IPS-18c (cell line): ENCODE results near the gene RPS5.

Experiments
- H3K4me3 ChIP-seq: 2 replicates; pipeline ENCODE4 v1.7.0; 2013; ENCODE audit warnings: low read depth, mild to moderate bottlenecking, low read length, moderate library complexity; ENCODE audit not compliant: insufficient read depth
- H3K9me3 ChIP-seq: one replicate; pipeline ENCODE4 v1.6.1; 2013; ENCODE audit warnings: mild to moderate bottlenecking, low read length, moderate library complexity; ENCODE audit not compliant: control insufficient read depth, insufficient read depth

The RPS5 gene

DNA sequence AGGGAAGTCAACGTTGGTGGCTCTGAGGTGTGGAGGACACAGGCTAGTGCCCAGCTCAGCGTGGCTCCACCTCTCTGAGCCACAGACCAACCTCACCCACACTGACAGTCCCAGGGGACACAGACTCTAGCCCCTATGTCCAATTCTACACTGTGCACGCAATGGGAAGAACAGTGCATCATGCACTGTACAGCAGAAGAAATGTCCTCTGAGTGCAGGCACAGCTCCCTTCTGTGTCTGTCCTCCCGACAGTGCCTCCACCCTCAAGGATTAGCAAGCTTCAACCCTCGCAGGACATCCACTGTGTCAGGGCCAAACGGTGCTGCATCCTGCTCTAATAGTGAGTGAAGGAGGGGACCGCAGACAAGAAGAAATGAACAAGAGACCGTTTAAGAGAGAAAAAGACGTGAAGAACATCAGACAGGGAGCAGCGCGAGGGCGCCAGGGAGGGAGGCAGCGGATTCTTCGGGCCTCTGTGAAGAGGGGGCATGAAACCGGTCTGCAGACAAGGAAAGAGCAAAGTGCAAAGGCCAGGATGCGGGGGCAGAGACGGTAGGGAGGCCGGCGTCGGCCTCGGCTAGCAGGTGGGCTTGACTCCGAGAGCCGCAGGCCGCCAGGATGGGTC is 6.9 kb upstream of the RPS5 start:
- H3K4me3 ChIP-seq = peak overlapping the region; percentile 97
- no peaks in the 10 kb centered on the region for H3K9me3 ChIP-seq

DNA sequence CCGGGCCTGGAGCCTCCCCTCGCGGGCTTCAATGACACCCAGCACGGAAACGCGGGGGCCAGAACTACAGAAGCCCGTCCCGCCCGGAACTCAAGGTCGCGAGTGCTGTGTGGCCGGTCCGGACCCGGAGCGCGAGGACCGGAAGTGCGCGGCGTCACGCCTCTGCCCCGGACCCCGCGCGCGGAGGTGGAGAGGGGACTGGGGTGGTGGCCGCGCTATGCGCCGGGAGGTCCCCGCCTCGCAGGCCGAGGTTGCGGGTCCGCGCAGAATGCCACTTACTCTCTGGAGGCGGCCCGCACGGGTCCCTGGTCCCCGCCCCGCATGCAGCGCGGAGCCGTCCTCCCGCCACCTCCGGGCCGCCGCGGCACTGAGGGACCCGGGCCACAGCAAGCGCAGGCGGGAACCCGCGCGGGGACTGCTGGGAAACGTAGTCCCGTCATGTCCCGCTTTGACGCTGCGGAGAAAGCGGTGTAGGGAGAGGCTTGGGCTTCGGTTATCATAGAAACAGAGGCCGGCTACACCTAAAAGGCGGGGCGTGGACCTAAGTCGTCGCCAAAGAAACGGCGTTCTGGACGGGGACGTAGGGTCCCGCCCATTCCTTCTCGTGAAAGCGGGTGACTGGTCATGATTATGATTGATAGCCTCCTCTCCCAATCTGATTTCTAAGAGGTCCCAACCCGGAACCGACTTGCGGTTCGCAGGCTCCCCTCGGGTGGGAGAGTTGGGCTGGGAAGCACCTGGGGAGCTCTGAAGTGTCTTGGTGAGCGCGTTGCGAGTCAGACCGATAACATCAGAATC is 6.2 kb upstream of the RPS5 start, which contains the start of gene ZNF837:
Gene ZNF837 (minus strand): TSS at position 369 of the 798 bp plus-strand sequence. CDS start 11,698 bp downstream, outside the sequence.
- no peaks in the 10 kb centered on the region for H3K9me3 ChIP-seq

DNA sequence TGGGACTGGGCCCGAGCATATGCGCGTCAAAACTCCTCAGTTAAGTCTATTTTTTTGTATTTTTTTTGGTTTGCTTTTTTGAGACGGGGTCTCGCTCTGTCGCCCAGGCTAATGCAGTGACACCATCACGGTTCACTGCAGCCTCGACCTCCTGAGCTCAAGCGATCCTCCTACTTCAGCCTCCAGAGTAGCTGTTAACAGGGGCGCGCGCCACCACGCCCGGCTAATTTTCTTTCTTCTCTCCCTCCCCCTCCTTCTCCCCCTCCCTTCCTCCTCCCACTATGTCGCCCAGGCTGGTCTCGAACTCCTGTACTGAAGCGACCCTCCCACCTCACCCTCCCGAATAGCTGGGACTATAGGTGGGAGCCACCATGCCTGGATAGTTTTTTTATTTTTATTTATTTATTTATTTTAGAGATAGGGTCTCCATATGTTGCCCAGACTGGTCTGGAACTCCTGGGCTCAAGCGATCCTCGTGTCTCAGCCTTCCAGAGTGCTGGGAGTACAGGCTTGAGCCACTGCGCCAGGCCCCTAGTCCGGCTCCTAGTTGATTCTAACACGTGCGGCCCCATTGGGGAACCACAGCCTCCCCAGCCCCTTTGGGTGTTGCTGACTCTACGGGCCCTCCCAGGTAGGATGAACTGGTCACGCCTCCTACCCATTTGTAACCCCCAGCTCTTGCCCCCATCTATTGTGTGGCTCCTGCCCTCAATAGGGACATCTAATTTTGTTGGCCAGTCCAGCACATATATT is 5.4 kb upstream of the RPS5 start:
- Histone ChIP-seq H3K4me3 (peak overlapping the region; percentile 49), H3K9me3 (no peaks in the 10 kb centered on the region)

More for the DNA sequence above, 6.2 kb upstream of the RPS5 start, which contains the start of gene ZNF837:
- peak within 1 kb of the TSS; percentile 97 for H3K4me3 ChIP-seq

DNA sequence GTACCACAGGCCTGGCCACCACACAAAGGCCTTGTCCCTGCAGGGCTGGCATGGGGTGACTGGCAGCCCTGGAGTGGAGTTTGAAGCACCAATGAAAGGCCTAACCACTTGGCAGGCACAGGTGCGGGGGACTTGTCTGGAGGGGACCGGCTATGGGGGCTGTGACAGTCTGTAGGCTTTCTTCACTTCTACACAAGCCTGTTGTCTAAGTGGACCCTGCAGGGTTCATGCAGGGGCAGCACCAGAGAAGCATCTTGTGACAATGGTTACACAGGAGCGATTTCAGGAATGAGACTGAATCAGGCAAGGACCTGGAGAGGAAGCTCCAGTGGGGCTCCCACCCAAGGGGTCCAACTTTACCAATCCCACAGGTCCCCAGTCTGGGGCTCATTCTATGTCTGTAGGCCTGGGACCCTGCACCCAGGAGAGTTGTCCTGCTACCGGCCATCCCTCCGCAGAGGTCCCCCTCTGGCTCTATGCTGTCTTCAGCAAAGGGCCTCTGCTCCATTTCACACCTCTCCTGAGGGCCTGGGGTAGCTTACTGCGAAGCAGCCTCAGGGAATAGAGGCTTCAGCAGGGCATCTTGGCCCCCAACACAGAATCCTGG is 4.0 kb upstream of the RPS5 start:
- Histone ChIP-seq H3K4me3 (no peak overlapping the region), H3K9me3 (no peaks in the 10 kb centered on the region)

DNA sequence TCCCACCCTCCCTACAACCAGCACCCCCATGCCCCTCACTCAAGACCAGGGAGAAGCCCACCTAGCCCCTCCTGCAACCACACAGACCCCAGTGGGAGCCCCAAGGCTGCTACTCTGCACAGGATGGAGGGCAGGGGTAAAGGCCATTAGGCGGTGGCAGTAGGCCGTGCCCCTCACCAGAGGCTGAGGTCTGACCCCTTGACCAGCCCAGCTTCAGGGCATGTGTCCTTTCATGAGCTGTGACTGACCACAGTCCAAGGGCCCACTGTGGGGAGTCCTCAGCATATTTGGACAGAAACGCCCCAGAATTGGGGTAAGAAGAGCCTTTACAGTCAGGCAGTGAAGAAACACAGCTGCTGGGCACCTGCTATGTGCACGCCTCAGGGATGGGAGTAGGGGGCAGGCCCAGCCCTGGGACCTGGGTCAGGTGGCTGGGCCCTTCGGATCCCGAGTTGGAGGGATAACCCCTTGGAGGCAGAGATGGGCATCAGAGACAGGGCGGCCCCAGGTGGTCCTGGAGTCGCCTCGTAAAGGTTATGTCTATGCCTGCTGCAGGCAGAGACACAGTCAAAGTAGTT is 1.7 kb upstream of the RPS5 start:
- Histone ChIP-seq H3K9me3 (no peaks in the 10 kb centered on the region), H3K4me3 (peak overlapping the region; percentile 85)

DNA sequence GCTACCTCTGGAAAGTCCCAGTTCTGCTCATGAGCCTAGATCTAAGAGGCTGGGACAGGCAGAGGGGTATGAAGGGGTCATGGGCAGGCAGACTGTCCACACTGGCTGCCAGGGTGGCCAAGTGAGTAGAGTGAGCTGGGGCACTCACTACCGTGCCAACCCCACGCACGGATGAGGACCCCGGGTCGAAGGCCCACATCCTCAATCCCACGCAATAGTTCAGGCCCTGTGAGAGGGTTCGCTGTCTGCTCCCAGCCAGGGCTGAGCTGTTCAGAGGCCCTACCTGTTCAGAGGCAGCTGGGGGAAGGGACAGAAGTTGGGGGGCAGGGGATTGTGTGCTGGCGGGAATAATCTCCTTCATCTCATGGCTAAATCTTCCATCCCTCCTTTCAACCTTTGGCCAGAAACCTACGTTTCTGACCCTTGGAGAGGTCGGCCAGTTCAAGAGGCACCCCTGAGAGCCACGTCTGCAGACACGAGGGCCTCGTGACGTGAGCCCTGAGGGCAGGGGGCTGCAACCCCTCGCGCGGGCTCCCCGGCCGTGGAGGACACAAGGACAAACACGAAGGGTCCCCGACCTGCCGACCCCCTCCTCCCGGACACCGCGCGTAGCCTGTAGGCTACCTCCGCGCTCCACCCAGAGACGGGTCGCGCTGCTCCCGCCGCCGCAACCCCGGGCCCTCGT is 1.0 kb upstream of the RPS5 start:
- H3K9me3 ChIP-seq = no peaks in the 10 kb centered on the region
- H3K4me3 ChIP-seq = peak overlapping the region; percentile 85

DNA sequence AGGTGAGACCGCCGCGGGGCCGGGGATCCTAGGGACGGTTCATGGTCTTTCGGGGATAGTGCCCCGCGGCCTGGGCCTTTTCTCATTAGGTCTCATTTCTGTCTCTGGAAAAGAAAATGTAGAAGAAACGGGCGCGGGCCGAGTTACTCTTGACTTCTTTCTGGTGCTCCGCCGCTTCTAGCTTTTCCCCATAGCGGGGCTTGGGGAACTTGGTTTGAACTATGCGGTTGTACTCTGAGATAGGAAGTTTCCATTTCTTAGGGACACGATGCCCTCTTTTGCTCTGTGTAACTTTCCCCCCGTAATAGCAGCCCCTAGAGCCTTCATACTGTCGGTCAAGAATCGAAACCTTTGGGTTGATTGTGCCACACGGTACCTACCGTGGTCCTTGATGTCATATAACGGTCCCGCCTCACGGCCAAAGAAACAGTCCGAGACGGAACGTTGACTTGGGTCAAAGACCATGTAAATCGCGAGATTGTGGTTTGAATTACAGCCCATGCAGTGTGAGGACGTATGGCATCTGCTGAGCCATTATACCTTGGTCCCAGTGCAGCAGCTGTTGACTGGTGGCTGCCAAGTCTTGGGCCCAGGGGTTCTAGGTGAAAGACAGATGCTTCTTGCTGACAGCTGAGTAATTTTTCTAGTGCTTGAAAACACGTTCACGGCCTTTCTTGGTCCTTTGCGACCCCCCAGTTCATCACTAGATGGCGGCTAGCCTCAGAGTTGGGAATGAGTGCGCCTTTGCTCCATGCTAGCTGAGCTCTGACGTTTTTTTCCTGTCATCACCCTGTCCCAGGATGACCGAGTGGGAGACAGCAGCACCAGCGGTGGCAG is 487 bp downstream of the RPS5 start:
- H3K9me3 ChIP-seq = no peaks in the 10 kb centered on the region
- H3K4me3 ChIP-seq = peak overlapping the region; percentile 52

DNA sequence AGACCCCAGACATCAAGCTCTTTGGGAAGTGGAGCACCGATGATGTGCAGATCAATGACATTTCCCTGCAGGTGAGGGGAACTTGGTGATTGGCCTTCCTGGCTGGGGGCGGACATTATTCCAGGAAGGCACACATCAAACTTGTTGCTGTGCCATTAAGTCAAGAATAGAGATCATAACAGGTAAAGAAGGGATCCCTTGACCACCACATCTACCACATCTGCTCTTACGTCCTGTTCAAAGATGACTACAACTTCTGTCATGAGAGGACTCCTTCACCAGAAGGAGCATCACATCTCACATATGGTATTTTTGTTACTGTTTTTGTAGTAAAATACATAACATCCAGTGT is 1.1 kb downstream of the RPS5 start:
- Histone ChIP-seq H3K9me3 (no peaks in the 10 kb centered on the region), H3K4me3 (peak overlapping the region; percentile 52)

DNA sequence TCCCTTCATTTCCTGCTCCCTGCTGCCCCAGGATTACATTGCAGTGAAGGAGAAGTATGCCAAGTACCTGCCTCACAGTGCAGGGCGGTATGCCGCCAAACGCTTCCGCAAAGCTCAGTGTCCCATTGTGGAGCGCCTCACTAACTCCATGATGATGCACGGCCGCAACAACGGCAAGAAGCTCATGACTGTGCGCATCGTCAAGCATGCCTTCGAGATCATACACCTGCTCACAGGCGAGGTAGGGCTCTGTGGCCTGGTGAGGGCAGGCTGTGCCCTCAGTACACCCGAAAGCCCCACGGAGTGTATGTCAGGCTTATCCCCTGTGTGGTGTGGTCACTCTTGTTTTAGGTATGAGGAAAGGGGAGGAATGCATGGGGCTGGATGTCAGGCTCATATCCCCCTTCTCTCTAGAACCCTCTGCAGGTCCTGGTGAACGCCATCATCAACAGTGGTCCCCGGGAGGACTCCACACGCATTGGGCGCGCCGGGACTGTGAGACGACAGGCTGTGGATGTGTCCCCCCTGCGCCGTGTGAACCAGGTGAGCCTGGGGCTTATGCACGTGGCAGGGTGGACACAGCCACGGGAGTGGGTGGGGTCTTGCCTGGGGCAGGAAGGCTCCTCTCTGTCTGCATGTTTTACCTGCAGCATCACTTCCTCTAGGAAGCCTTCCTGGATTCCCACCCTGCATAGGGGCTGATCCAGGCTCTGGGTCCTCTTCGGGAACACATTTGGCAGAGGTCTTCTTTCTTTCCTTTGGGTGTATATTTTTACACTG is 6.1 kb downstream of the RPS5 start:
- Histone ChIP-seq H3K4me3 (no peak overlapping the region), H3K9me3 (no peaks in the 10 kb centered on the region)

DNA sequence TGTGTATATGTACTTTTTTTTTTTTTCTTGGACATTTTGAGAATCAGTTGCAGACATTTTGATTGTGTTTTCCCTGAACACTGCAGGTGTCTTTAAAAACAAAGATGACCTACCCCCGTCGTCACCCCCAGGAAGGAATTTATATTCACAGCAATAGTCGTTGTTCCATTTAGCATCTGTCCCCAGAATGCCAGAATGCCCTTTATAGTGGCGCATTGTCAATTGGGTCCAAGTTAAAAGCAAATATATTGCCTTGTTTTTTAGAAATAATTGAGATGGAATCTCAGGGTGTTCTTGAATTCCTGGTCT is 6.6 kb downstream of the RPS5 start:
- no peaks in the 10 kb centered on the region for H3K9me3 ChIP-seq
- H3K4me3 ChIP-seq = no peak overlapping the region

DNA sequence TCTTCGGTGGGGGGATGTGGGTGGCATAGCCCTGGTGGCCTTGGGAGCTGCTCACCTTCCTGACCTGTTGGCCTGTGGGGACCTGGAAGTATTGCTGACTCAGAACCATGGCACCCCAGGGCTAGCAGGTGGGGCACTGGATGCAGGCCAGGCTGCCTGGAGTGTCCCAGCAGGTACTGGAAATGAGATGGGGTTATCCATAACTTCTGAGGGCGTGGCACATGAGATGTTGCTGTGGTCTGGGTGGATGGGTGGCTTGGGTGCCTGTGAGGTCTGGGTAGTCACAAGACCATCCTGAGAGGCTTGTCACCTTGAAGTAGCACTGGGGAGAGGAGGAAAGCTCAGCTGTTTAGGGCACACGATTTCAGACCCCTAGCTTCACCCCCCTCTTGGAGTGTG is 7.8 kb downstream of the RPS5 start:
- Histone ChIP-seq H3K9me3 (no peaks in the 10 kb centered on the region), H3K4me3 (no peak overlapping the region)

DNA sequence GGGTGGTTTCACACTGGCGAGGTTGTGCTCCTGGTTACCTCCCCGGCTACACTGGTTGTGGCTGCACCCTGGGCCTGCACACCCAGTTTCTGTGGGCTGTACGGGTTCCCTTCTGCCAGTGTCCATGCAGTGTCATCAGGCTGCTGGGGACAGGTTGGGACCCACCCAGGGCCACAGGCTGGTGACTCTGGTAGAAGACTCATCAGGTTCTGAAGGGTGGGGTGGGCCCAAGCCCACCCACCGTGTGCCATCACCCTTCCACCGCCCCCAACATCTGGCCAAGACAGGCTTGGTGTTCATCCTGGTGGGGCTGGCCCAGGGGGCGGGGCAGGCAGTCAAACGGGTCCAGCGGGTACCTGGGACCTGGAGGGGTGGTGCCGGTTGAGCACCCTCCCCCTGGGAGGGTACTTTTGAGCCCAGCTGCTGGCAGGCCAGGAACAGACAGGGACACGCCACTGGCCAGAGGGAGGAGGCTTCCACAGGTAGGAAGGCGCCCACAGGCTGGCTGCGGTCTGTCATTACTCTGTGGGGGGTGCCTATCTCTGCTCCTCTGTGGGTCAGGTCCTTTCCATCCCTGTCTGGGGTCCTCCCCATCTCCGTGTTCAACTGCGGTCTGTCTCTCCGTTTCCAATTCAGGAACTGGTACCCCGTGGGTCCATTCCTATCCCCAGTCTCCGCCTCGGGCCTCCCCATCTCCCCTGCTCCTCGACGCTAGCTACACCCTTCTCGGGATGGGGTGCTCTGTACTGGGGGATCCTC is 8.3 kb downstream of the RPS5 start, which contains the start of gene RNF225:
Gene RNF225 (plus strand): TSS at position 437 of the 759 bp plus-strand sequence. CDS start 434 bp downstream, outside the sequence.
- Histone ChIP-seq H3K9me3 (no peaks in the 10 kb centered on the region), H3K4me3 (peak within 1 kb of the TSS; percentile 49)

DNA sequence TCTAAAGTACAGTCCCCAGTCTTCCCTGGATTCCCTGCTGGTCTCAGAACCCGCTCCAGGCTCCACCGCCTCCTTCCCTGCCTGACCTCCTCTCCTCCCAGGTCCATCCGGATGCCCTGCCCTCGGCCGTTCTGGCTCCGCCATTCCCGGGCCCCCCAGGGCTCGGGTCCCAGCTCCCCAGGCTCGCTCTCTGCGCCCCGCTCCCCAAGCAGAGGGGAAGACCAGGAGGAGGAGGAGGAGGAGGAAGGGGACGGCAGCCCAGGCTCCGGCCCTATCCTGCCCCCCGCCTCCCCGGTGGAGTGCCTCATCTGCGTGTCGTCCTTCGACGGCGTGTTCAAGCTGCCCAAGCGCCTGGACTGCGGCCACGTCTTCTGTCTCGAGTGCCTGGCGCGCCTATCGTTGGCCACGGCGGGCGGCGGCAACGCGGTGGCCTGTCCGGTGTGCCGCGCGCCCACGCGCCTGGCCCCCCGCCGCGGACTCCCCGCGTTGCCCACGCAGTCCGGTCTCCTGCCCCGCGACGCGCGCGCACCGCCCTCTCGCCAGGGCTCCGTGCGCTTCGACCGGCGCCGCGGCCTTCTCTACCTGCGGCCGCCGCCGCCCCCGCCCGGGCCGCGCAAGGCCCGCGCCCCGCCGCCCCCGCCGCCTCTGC is 9.0 kb downstream of the RPS5 start:
- Histone ChIP-seq H3K4me3 (peak overlapping the region; percentile 49), H3K9me3 (no peaks in the 10 kb centered on the region)
